Osteoblast (primary cell): Measurements from ENCODE around the gene CCSER1. TPM values are rescaled to one million over a fixed set of nuclear protein-coding genes. Genes with fewer than 3 reads are reported as not detected.

ENCODE experiments used
- DNase-seq: peaks from one replicate; pipeline ENCODE4 v3.0.0; 2011; ENCODE audit warnings: low spot score, mixed read lengths; ENCODE audit not compliant: insufficient read length; ENCODE audit errors: missing footprints
- H2AFZ ChIP-seq: 2 replicates; pipeline ENCODE4 v1.6.0; 2011; ENCODE audit warnings: mild to moderate bottlenecking, low read length
- H3K27ac ChIP-seq: 2 replicates; pipeline ENCODE4 v1.5.1; 2011; ENCODE audit warnings: mild to moderate bottlenecking, low read depth, low read length, moderate library complexity
- H3K27me3 ChIP-seq: 2 replicates; pipeline ENCODE4 v1.6.0; 2012; ENCODE audit warnings: mild to moderate bottlenecking, control low read depth, inconsistent platforms, low read length, moderate library complexity; ENCODE audit not compliant: insufficient read depth
- H3K36me3 ChIP-seq: 2 replicates; pipeline ENCODE4 v1.5.1; 2011; ENCODE audit warnings: mild to moderate bottlenecking, low read length, control low read depth, moderate library complexity; ENCODE audit not compliant: insufficient read depth
- H3K4me1 ChIP-seq: 2 replicates; pipeline ENCODE4 v1.5.1; 2011; ENCODE audit warnings: mild to moderate bottlenecking, low read length, control low read depth, moderate library complexity; ENCODE audit not compliant: insufficient read depth
- H3K4me2 ChIP-seq: 2 replicates; pipeline ENCODE4 v1.6.0; 2011; ENCODE audit warnings: mild to moderate bottlenecking, low read length; ENCODE audit not compliant: insufficient read depth
- H3K4me3 ChIP-seq: fragments of 200-600 bp; sonication (generic); 3 replicates; pipeline ENCODE4 v1.5.1; 2012; ENCODE audit warnings: mild to moderate bottlenecking, low read length, inconsistent platforms; ENCODE audit not compliant: insufficient read depth
- H3K79me2 ChIP-seq: 2 replicates; pipeline ENCODE4 v1.6.0; 2012; ENCODE audit warnings: mild to moderate bottlenecking, low read length, control low read depth, inconsistent platforms; ENCODE audit not compliant: insufficient read depth
- H3K9me3 ChIP-seq: 2 replicates; pipeline ENCODE4 v1.5.1; 2011; ENCODE audit warnings: low read depth, low read length, control low read depth
- H4K20me1 ChIP-seq: 2 replicates; pipeline ENCODE4 v1.6.0; 2012; ENCODE audit warnings: mild to moderate bottlenecking, low read length, control low read depth; ENCODE audit not compliant: insufficient read depth
- total RNA-seq: library from RNA; depleted of rRNA; stranded (reverse); fragments of >200 nt; gene quantifications from 2 replicates; pipeline ENCODE4 v1.2.3, GENCODE V29; 2012
- TF ChIP-seq, protein P1 (sequence below): IDR thresholded peaks from 2 replicates; pipeline ENCODE4 v1.5.1; 2011; ENCODE audit warnings: mild to moderate bottlenecking, low read depth, low read length, moderate library complexity; ENCODE audit errors: extremely low read depth

The CCSER1 gene
- total RNA-seq, 1 donor, result under 0.01 TPM

GRCh38 chr4:90745176-90745575 lies 618.0 kb downstream of the CCSER1 start:
- Histone ChIP-seq H3K36me3 (no peaks in the 10 kb centered on the region), H2AFZ (no peak overlapping the region), H3K4me2 (no peak overlapping the region), H4K20me1 (no peaks in the 10 kb centered on the region), H3K4me1 (no peaks in the 10 kb centered on the region), H3K9me3 (no peaks in the 10 kb centered on the region), H3K4me3 (no peak overlapping the region), H3K79me2 (no peaks in the 10 kb centered on the region), H3K27ac (no peak overlapping the region), H3K27me3 (no peaks in the 10 kb centered on the region)
- DNase-seq, result peak; percentile 15
- TF ChIP-seq, protein P1, sequence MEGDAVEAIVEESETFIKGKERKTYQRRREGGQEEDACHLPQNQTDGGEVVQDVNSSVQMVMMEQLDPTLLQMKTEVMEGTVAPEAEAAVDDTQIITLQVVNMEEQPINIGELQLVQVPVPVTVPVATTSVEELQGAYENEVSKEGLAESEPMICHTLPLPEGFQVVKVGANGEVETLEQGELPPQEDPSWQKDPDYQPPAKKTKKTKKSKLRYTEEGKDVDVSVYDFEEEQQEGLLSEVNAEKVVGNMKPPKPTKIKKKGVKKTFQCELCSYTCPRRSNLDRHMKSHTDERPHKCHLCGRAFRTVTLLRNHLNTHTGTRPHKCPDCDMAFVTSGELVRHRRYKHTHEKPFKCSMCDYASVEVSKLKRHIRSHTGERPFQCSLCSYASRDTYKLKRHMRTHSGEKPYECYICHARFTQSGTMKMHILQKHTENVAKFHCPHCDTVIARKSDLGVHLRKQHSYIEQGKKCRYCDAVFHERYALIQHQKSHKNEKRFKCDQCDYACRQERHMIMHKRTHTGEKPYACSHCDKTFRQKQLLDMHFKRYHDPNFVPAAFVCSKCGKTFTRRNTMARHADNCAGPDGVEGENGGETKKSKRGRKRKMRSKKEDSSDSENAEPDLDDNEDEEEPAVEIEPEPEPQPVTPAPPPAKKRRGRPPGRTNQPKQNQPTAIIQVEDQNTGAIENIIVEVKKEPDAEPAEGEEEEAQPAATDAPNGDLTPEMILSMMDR, result no peak

DNA sequence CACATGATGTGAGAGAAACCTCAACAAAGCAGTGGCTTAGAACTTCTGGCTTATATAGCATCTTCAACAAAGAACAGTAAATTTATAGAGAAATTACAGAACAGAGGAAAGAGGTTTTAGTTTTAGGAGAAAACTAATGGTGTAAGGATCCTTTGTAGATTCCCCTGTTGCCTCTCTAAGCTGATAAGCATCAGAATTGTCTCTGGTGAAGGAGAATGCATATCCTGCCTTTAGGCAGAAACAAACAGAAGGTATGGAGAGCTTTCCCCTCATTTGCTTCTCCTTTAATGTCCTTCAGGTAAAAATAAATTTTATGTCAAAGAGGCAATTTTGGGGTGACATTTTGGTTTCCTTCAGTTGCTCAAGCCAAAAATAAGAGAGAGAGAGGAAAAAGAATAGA lies 625.9 kb downstream of the CCSER1 start:
- Histone ChIP-seq H3K79me2 (no peaks in the 10 kb centered on the region), H3K4me3 (no peak overlapping the region), H3K36me3 (no peaks in the 10 kb centered on the region), H3K4me2 (no peak overlapping the region), H3K27me3 (no peaks in the 10 kb centered on the region), H3K9me3 (no peaks in the 10 kb centered on the region), H4K20me1 (no peaks in the 10 kb centered on the region), H3K27ac (no peak overlapping the region), H2AFZ (no peak overlapping the region), H3K4me1 (no peaks in the 10 kb centered on the region)
- TF ChIP-seq, protein P1, result no peak
- DNase-seq, result no peak

- TF ChIP-seq, protein P1, result no peak
Observed at GRCh38 chr4:90757534-90758060, 630.4 kb downstream of the CCSER1 start.

GRCh38 chr4:90760059-90760458 lies 632.9 kb downstream of the CCSER1 start:
- H3K27ac ChIP-seq, result no peak overlapping the region
- no peaks in the 10 kb centered on the region for H4K20me1 ChIP-seq
- H3K36me3 ChIP-seq, result no peaks in the 10 kb centered on the region
- no peaks in the 10 kb centered on the region for H3K79me2 ChIP-seq
- no peak for DNase-seq
- H2AFZ ChIP-seq, result no peak overlapping the region
- H3K4me1 ChIP-seq, result no peaks in the 10 kb centered on the region
- no peak overlapping the region for H3K4me2 ChIP-seq
- TF ChIP-seq, protein P1, result no peak
- no peaks in the 10 kb centered on the region for H3K9me3 ChIP-seq
- H3K27me3 ChIP-seq, result no peaks in the 10 kb centered on the region
- no peak overlapping the region for H3K4me3 ChIP-seq

More at GRCh38 chr4:90757534-90758060, 630.4 kb downstream of the CCSER1 start:
- no peak overlapping the region for H2AFZ ChIP-seq
- no peak overlapping the region for H3K4me3 ChIP-seq
- DNase-seq, result no peak
- H3K4me2 ChIP-seq, result no peak overlapping the region
- H3K9me3 ChIP-seq, result no peaks in the 10 kb centered on the region
- H3K27ac ChIP-seq, result no peak overlapping the region
- no peaks in the 10 kb centered on the region for H3K27me3 ChIP-seq
- H3K36me3 ChIP-seq, result no peaks in the 10 kb centered on the region
- no peaks in the 10 kb centered on the region for H3K79me2 ChIP-seq
- H4K20me1 ChIP-seq, result no peaks in the 10 kb centered on the region
- no peaks in the 10 kb centered on the region for H3K4me1 ChIP-seq
